Skeletal muscle satellite cell (primary cell): Measurements from ENCODE around the gene EVI5.
"Not testable (repeated sequence)": the region's sequence is repeated elsewhere in the genome, so short reads cannot be mapped to it uniquely, and the experiment has no call there.

Experiments used
- H3K27me3 ChIP-seq: 2 replicates; pipeline ENCODE4 v1.7.0; 2013; ENCODE audit warnings: low read length; ENCODE audit not compliant: control insufficient read depth, insufficient read depth
- H3K36me3 ChIP-seq: 2 replicates; pipeline ENCODE4 v1.7.0; 2013; ENCODE audit warnings: mild to moderate bottlenecking, control low read depth, low read length; ENCODE audit not compliant: insufficient read depth
- H3K4me1 ChIP-seq: 2 replicates; pipeline ENCODE4 v1.7.0; 2013; ENCODE audit warnings: low read length; ENCODE audit not compliant: control insufficient read depth, insufficient read depth
- H3K4me2 ChIP-seq: 2 replicates; pipeline ENCODE4 v1.7.0; 2013; ENCODE audit warnings: mild to moderate bottlenecking, low read length
- H3K4me3 ChIP-seq: 2 replicates; pipeline ENCODE4 v1.7.0; 2013; ENCODE audit warnings: low read length
- H3K9ac ChIP-seq: 2 replicates; pipeline ENCODE4 v1.7.0; 2013; ENCODE audit warnings: mild to moderate bottlenecking, low read depth, low read length, moderate library complexity
- H3K9me3 ChIP-seq: replicated peaks from 2 replicates; pipeline ENCODE4 v1.7.0; 2013; ENCODE audit warnings: mild to moderate bottlenecking, control low read depth, low read length

Gene EVI5

DNA sequence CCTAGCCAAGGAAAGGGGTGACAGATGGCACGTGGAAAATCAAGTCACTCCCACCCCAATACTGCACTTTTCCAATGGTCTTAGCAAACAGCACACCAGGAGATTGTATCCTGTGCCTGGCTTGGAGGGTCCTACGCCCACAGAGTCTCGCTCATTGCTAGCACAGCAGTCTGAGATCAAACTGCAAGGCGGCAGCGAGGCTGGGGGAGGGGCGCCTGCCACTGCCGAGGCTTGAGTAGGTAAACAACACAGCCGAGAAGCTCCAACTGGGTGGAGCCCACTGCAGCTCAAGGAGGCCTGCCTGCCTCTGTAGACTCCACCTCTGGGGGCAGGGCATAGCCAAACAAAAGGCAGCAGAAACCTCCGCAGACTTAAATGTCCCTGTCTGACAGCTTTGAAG, 195.5 kb downstream of the EVI5 start:
- peaks cover 18% of the 10 kb centered on the region for H3K4me1 ChIP-seq
- not testable (repeated sequence) for H3K4me3 ChIP-seq, H3K36me3 ChIP-seq, H3K9ac ChIP-seq, H3K27me3 ChIP-seq, H3K4me2 ChIP-seq, H3K9me3 ChIP-seq

DNA sequence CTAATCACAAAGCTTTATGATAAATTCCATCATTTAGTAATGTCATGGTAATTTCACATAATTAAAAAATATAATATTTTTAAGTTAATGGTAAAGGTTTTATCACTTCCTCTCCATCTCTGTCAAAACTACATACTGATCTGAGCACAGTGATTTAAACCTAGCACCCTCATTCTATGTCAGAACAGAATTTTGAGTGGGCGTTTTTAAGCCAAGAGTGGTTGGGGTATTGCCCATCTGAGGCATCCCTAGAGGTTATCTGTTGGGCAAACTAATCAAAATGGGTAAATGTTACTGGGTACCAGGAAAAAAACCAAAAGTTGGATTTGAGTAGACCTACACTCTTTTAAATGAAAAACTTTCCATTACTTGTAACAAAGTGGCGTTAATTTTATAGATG, 197.5 kb downstream of the EVI5 start:
- H3K4me1 ChIP-seq = peaks cover 27% of the 10 kb centered on the region
- H3K9ac ChIP-seq = no peak overlapping the region
- no peak overlapping the region for H3K4me3 ChIP-seq
- H3K4me2 ChIP-seq = no peak overlapping the region
- H3K9me3 ChIP-seq = no peaks in the 10 kb centered on the region
- H3K36me3 ChIP-seq = no peaks in the 10 kb centered on the region
- no peaks in the 10 kb centered on the region for H3K27me3 ChIP-seq

DNA sequence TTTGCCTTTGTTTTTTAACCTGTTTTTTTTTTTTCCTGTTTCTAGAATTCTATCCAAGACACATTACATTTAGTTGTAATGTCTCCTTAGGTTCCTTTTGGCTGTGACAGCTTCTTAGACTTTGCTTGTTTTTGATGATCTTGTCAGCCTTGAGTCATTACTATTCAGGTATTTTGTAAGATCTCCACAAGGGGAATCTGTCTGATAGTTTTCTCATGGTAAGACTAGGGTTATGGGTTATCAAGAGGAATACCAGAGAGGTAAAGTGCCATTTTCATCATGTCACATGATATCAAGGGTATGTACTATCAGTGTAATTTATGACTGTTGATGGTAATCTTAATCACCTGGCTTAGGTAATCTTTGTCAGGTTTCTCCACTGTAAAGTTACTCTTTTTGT, 199.1 kb downstream of the EVI5 start:
- H3K4me1 ChIP-seq = peaks cover 27% of the 10 kb centered on the region
- H3K9ac ChIP-seq = no peak overlapping the region
- no peak overlapping the region for H3K4me2 ChIP-seq
- H3K27me3 ChIP-seq = no peaks in the 10 kb centered on the region
- no peaks in the 10 kb centered on the region for H3K36me3 ChIP-seq
- no peaks in the 10 kb centered on the region for H3K9me3 ChIP-seq
- no peak overlapping the region for H3K4me3 ChIP-seq

DNA sequence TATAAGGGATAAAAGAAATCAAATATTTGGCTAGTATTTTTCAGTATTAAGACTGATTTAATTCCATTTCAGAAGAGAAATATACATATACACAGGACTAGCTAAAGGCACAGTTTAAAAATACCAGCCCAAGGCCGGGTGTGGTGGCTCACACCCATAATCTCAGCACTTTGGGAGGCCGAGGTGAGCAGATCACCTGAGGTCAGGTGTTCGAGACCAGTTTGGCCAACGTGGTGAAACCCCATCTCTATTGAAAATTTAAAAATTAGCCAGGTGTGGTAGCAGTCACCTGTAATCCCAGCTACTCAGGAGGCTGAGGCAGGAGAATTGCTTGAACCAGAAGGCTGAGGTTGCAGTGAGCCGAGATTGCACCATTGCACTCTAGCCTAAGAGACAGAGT, 200.1 kb downstream of the EVI5 start:
- H3K36me3 ChIP-seq, H3K4me3 ChIP-seq, H3K27me3 ChIP-seq, H3K9me3 ChIP-seq, H3K9ac ChIP-seq: not testable (repeated sequence)
- peak overlapping the region; percentile 70 for H3K4me2 ChIP-seq
- H3K4me1 ChIP-seq = peaks cover 34% of the 10 kb centered on the region

DNA sequence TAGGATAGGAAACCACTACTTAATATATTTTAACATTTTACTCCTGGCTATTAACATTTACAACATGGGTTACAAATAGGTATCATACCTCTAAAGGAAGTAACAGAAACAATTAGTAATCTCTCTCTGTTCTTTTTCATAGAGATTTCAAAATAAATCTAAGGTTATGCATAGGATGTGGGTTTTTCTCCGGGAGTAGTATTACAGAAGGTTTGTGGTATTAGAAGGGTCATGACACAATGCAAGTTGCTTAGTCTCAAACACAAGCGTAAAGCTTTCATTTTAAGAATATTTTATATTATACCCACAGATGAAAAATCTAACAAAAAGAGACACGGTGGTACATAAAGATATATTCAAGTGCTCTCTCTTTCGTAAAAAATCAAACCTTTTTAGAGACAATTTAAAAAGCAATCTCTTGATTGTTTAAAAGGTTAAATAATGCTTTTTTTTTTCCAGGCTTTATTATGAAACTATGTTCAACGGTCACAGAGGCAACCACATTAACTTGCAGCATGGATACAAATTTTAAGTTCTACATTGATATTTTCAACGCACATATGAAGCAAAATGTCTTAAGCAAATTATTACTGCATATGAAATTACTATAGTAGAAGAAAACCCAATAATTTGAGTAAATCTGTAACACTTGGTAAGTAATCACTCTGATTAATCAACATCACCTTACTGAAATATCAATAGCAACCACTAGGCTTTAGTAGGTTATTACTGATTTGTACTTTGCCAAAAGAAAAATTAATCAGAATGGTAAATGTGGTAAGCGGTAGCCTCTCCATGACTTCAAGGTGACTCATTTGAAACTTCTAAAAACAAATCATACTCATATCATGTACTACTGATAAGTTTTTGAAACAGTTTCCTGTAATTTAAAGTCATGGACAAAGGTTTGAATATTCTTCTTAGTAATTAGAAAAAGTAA, 200.8 kb downstream of the EVI5 start:
- no peaks in the 10 kb centered on the region for H3K9me3 ChIP-seq
- H3K9ac ChIP-seq = peak overlapping the region; percentile 14
- H3K4me3 ChIP-seq = peak overlapping the region; percentile 41
- H3K27me3 ChIP-seq = no peaks in the 10 kb centered on the region
- H3K4me1 ChIP-seq = peaks cover 39% of the 10 kb centered on the region
- H3K4me2 ChIP-seq = peak overlapping the region; percentile 70
- no peaks in the 10 kb centered on the region for H3K36me3 ChIP-seq

DNA sequence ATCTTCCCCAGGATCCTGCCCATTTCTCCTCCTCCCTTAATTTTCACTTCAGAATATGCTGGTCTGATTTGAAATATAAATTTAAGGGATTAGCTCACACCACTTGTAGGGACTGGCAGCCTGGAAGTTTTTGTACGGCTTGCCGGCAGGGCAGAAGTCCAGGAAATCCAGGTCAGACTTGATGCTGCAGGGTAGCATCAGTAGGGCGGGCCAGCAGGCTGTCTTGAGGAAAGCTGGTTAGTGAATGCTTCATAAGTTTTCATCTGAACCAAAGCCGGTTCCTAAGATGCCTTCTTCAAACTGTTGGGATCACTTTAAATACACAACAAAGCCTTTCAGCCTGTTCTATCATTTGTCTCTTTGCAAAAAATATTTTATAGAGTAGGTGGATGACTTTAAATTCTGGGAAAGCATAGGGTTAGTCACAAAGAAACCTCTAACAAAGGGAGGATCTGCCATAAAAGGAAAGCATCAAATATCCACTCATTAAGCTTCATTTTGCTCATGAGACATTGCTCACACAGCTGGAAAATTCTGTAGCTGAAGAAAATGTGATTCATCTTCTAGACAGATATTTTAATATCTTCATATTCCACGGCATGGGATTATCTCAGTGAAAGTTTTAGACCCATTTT, 207.5 kb downstream of the EVI5 start:
- Histone ChIP-seq H3K9me3 (no peaks in the 10 kb centered on the region), H3K4me3 (no peak overlapping the region), H3K4me2 (no peak overlapping the region), H3K27me3 (no peaks in the 10 kb centered on the region), H3K9ac (no peak overlapping the region), H3K36me3 (no peaks in the 10 kb centered on the region), H3K4me1 (peaks cover 20% of the 10 kb centered on the region)

DNA sequence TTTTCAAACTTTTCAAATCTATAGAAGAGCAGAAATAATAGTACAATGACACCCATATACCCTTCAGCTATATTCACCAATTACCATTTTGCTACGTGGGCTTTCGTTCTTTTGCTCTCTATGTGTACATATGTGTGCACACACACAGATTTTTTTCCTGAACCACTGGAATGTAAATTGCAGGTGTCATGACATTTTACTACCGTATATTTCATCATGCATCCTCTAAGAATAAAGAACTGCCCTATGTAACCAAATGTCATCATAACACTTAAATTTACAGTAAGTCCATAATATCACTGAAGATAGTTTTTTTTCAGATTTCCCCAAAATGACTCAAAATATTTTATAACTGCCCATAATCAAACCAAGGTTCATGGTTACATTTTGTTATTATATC, 209.8 kb downstream of the EVI5 start:
- Histone ChIP-seq H3K9ac (no peak overlapping the region), H3K4me1 (peaks cover 17% of the 10 kb centered on the region), H3K36me3 (no peaks in the 10 kb centered on the region), H3K4me2 (no peak overlapping the region), H3K27me3 (no peaks in the 10 kb centered on the region), H3K9me3 (no peaks in the 10 kb centered on the region), H3K4me3 (no peak overlapping the region)

DNA sequence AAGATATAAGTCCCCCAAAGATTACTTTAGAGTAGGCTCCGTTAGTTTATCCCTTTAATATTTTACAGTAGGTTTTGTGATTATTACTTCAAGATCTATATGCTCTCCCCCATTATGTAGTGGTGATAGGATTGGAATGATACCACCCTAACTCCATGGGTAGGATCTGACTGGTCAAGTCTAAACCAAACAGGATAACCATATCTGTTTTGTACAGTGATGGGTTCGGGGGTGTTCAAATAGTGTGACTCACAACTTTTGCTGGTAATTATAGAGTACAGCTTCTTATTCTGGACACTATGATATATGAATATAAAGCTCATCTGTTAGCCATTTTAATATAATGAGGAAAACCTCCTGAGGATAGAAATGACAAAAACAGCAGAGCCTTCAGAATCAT, 212.4 kb downstream of the EVI5 start:
- no peak overlapping the region for H3K4me3 ChIP-seq
- H3K9ac ChIP-seq = no peak overlapping the region
- H3K4me1 ChIP-seq = peaks cover 9% of the 10 kb centered on the region
- H3K4me2 ChIP-seq = no peak overlapping the region
- no peaks in the 10 kb centered on the region for H3K36me3 ChIP-seq
- H3K27me3 ChIP-seq = no peaks in the 10 kb centered on the region
- no peaks in the 10 kb centered on the region for H3K9me3 ChIP-seq

DNA sequence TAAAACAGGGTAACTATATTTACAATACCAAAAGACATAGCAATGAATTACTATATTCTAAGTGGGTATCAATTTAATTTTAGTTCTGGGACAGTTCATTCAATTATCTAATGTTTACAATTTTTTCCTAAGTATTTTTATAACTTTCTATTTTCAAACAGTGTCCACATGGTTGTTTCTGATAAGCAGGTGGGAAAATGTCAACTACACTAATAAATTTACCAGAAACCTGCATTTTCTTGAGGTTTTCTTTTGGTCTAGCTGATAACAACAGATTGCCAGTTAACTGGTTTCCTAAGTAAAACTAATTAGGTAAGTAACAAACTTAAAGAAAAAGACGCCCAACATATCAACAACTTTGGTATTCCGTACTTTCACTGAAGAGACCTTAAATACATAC, 213.3 kb downstream of the EVI5 start:
- Histone ChIP-seq H3K9me3 (no peaks in the 10 kb centered on the region), H3K9ac (no peak overlapping the region), H3K27me3 (no peaks in the 10 kb centered on the region), H3K4me2 (no peak overlapping the region), H3K4me1 (peaks cover 5% of the 10 kb centered on the region), H3K4me3 (no peak overlapping the region), H3K36me3 (no peaks in the 10 kb centered on the region)

DNA sequence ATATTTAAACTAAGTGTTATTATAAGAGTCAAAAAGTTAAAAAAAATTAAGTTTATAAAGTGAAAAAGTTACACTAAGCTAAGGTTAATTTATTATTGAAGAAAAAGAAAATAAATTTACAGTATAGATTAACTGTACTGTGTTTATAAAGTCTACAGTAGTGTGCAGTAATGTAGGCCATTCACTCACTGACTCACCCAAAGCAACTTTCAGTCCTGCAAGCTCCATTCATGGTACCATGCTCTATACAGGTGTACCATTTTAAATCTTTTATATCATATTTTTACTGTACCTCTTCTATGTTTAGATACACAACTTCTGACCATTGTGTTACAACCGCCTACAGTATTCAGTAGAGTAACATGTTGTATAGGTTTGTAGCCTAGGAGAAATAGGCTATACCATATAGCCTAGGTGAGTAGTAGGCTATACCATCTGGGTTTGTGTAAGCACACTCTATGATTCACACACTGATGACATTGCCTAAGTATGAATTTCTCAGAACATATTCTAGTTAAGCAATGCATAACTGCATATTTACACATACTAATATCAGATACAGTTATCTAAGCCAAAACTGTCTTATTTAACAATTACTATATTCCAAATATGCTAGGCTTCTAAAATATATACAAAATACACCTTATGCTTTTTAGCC, 217.6 kb downstream of the EVI5 start:
- H3K27me3 ChIP-seq = no peaks in the 10 kb centered on the region
- H3K4me1 ChIP-seq = peaks cover 5% of the 10 kb centered on the region
- H3K4me2 ChIP-seq = no peak overlapping the region
- no peaks in the 10 kb centered on the region for H3K9me3 ChIP-seq
- no peak overlapping the region for H3K9ac ChIP-seq
- no peak overlapping the region for H3K4me3 ChIP-seq
- H3K36me3 ChIP-seq = no peaks in the 10 kb centered on the region

DNA sequence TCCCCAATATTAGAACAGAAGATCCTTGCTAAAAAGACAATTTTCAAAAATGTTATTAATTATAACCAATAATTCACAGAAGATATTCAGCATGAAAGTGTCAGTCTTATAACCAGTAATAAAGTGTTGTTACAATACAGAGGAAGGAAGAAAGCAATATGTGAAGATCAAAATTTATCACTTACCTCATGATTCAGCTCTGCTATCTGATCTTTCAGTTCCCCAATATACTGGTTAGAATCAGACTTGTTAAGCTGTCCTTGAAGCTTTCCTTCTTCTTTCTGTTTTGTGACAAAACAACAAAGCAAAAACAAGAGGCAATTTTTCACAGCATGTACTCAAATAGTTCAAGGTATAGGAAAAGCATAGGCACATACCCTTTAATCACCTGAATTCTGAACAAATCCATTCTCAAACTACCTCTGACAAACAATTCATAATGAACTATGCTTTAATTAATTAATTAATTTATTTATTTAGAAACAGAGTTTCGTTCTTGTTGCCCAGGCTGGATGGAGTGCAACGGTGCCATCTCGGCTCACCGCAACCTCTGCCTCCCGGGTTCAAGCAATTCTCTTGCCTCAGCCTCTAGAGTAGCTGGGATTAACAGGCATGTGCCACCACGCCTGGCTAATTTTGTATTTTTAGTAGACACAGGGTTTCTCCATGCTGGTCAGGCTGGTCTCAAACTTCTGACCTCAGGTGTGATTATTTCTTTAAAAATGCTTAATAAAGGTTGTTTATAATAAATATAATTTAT, 221.3 kb downstream of the EVI5 start:
- no peaks in the 10 kb centered on the region for H3K36me3 ChIP-seq
- peaks cover 5% of the 10 kb centered on the region for H3K4me1 ChIP-seq
- no peak overlapping the region for H3K4me3 ChIP-seq
- H3K9me3 ChIP-seq = no peaks in the 10 kb centered on the region
- H3K9ac ChIP-seq = no peak overlapping the region
- no peak overlapping the region for H3K4me2 ChIP-seq
- no peaks in the 10 kb centered on the region for H3K27me3 ChIP-seq
